Hepatocyte (in vitro differentiated cells): Measurements from ENCODE around the gene CDH22.

Experiments
- CTCF ChIP-seq: fragments of 200-600 bp; sonication (generic); IDR thresholded peaks from 2 replicates; pipeline ENCODE4 v1.5.1; 2016; ENCODE audit warnings: antibody characterized with exemption, mild to moderate bottlenecking; ENCODE audit not compliant: poor library complexity
- EZH2phosphoT487 ChIP-seq: fragments of 200-600 bp; sonication (generic); IDR thresholded peaks from one replicate; pipeline ENCODE4 v1.6.1; 2018; ENCODE audit warnings: antibody characterized with exemption, mild to moderate bottlenecking, low read depth, moderate library complexity; ENCODE audit not compliant: unreplicated experiment, severe bottlenecking

DNA sequence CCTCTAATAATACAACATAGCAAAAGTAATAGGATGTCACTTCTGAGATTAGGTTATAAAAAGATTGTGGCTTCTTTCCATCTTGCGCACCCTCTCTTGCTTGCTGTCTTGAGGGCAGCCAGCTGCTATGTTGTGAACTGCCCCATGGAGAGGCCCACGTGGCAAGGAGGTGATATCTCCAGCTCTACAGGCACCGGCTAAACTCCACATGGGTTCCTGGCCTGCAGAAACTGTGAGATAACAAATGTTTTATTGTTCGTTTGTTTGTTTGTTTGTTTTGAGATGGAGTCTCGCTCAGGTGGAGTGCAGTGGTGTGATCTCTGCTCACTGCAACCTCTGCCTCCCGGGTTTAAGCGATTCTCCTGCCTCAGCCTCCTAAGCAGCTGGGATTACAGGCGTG lies 152.2 kb downstream of the CDH22 start:
- TF ChIP-seq CTCF (no peak), EZH2phosphoT487 (no peak)
